Esophagus squamous epithelium (tissue), 4 donors: ENCODE measurements around the gene ADARB2.

Source experiments
- POLR2A ChIP-seq, 4 donors: fragments of 450-650 bp; IDR thresholded peaks; one replicate each; pipeline ENCODE4 v1.6.1; 2017; ENCODE audit warnings: antibody characterized with exemption in 4 of 4, mild to moderate bottlenecking in 4 of 4, moderate library complexity in 3 of 4
- TF ChIP-seq, protein P1 (sequence below), 6 experiments: fragments of 450-650 bp in 4 of 6; fragments of 200-600 bp in 2 of 6; sonication (generic) in 2 of 6; IDR thresholded peaks; one replicate each; pipeline ENCODE4 v1.5.1; 2016 to 2019; ENCODE audit warnings: antibody characterized with exemption in 6 of 6, mild to moderate bottlenecking in 4 of 6, moderate library complexity in 4 of 6

DNA sequence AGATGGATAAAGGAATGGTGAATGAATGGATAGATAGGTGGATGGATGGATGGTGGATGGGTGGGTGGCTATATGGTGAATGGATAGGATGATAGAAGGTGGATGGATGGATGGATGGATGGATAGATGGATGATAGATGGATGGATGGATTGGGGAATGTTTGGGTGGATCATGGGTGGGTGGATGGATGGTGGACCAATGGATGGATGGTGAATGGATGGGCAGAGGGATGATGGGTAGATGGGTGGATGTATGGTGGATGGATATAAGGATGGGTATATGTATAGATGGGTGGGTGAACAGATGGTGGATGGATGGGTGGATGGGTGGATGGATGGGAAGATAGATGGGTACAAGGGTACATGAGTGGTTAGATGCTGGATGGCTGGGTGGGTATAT, 322.4 kb downstream of the ADARB2 start:
- TF ChIP-seq, protein P1, sequence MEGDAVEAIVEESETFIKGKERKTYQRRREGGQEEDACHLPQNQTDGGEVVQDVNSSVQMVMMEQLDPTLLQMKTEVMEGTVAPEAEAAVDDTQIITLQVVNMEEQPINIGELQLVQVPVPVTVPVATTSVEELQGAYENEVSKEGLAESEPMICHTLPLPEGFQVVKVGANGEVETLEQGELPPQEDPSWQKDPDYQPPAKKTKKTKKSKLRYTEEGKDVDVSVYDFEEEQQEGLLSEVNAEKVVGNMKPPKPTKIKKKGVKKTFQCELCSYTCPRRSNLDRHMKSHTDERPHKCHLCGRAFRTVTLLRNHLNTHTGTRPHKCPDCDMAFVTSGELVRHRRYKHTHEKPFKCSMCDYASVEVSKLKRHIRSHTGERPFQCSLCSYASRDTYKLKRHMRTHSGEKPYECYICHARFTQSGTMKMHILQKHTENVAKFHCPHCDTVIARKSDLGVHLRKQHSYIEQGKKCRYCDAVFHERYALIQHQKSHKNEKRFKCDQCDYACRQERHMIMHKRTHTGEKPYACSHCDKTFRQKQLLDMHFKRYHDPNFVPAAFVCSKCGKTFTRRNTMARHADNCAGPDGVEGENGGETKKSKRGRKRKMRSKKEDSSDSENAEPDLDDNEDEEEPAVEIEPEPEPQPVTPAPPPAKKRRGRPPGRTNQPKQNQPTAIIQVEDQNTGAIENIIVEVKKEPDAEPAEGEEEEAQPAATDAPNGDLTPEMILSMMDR (IDR thresholded peaks at IDR 0.05): no peak
- TF ChIP-seq POLR2A (IDR thresholded peaks at IDR 0.05): no peak
